ENCODE data around the gene PHETA1.
"Not testable (repeated sequence)": the region's sequence is repeated elsewhere in the genome, so short reads cannot be mapped to it uniquely, and the experiment has no call there.

PHETA1 gene

GRCh38 chr12:111340231-111340630, 28.7 kb downstream of the PHETA1 start:
- no peak for TF ChIP-seq CTCF (conservative IDR thresholded peaks at IDR 0.05; ENCODE audit: control insufficient read depth, insufficient read depth, low read depth, low read length)
- no peak for DNase-seq (ENCODE audit: low read depth)

GRCh38 chr12:111339321-111339938, 29.5 kb downstream of the PHETA1 start:
- no peak for TF ChIP-seq CTCF (conservative IDR thresholded peaks at IDR 0.05; ENCODE audit: control insufficient read depth, insufficient read depth, low read depth, low read length)
- H3K4me3 ChIP-seq (ENCODE audit: control insufficient read depth, low read depth, low read length), result no peak overlapping the region
- no peak for DNase-seq (ENCODE audit: low read depth)

More at GRCh38 chr12:111340231-111340630, 28.7 kb downstream of the PHETA1 start:
- H3K4me3 ChIP-seq (ENCODE audit: control insufficient read depth, low read depth, low read length), result no peak overlapping the region

GRCh38 chr12:111338096-111338495, 30.8 kb downstream of the PHETA1 start:
- DNase-seq (ENCODE audit: low read depth), result no peak
- no peak for TF ChIP-seq CTCF (conservative IDR thresholded peaks at IDR 0.05; ENCODE audit: control insufficient read depth, insufficient read depth, low read depth, low read length)

GRCh38 chr12:111337371-111337770, 31.5 kb downstream of the PHETA1 start:
- no peak for TF ChIP-seq CTCF (conservative IDR thresholded peaks at IDR 0.05; ENCODE audit: control insufficient read depth, insufficient read depth, low read depth, low read length)
- no peak overlapping the region for H3K4me3 ChIP-seq (ENCODE audit: control insufficient read depth, low read depth, low read length)
- DNase-seq (ENCODE audit: low read depth), result no peak

More at GRCh38 chr12:111338096-111338495, 30.8 kb downstream of the PHETA1 start:
- H3K4me3 ChIP-seq (ENCODE audit: control insufficient read depth, low read depth, low read length), result no peak overlapping the region

GRCh38 chr12:111336411-111336810, 32.5 kb downstream of the PHETA1 start:
- not testable (repeated sequence) for H3K4me3 ChIP-seq (ENCODE audit: control insufficient read depth, low read depth, low read length); DNase-seq (ENCODE audit: low read depth)

GRCh38 chr12:111335811-111336210, 33.1 kb downstream of the PHETA1 start:
- no peak overlapping the region for H3K4me3 ChIP-seq (ENCODE audit: control insufficient read depth, low read depth, low read length)
- no peak for TF ChIP-seq CTCF (conservative IDR thresholded peaks at IDR 0.05; ENCODE audit: control insufficient read depth, insufficient read depth, low read depth, low read length)
- DNase-seq (ENCODE audit: low read depth), result no peak

DNA sequence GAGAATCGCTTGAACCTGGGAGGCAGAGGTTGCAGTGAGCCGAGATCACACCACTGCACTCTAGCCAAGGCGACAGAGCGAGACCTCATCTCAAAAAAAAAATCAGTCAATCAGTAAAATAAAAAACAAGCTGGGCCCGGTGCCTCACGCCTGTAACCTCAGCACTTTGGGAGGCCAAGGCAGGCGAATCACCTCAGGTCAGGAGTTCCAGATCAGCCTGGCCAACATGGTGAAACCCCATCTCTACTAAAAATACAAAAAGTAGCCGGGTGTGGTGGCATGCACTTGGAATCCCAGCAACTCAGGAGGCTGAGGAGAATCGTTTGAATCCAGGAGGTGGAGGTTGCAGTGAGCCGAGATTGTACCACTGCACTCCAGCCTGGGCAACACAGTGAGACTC, 33.6 kb downstream of the PHETA1 start:
- DNase-seq (ENCODE audit: low read depth); H3K4me3 ChIP-seq (ENCODE audit: control insufficient read depth, low read depth, low read length): not testable (repeated sequence)

DNA sequence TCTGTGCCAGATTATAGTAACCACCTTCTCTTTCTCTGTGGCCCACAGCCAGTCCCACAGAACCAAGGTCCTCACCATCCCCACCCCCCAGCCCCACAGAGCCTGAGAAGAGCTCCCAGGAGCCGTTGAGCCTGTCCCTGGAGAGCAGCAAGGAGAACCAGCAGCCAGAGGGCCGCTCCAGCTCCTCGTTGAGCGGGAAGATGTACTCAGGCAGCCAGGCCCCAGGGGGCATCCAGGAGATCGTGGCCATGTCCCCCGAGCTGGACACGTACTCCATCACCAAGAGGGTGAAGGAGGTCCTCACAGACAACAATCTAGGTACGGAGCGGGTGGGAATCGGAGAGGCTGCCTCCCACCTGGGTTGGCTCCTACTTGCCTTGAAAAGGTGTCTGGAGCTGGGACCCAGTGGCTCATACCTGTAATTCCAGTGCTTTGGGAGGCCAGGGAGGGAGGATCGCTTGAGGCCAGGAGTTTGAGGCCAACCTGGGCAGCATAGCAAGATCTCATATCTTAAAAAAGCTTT, 34.4 kb downstream of the PHETA1 start:
- no peak overlapping the region for H3K4me3 ChIP-seq (ENCODE audit: control insufficient read depth, low read depth, low read length)
- DNase-seq (ENCODE audit: low read depth), result no peak
- TF ChIP-seq CTCF (conservative IDR thresholded peaks at IDR 0.05; ENCODE audit: control insufficient read depth, insufficient read depth, low read depth, low read length), result no peak

Data from fibroblast of mammary gland (primary cell).